ENCODE data around the gene RNF135. TPM values are rescaled to one million over a fixed set of nuclear protein-coding genes. Genes with fewer than 3 reads are reported as not detected.
"Not testable (repeated sequence)": the region's sequence is repeated elsewhere in the genome, so short reads cannot be mapped to it uniquely, and the experiment has no call there.

Gene RNF135
- polyA plus RNA-seq, 3 donors, result 18.3 to 21.5 (median 21.4) TPM

DNA sequence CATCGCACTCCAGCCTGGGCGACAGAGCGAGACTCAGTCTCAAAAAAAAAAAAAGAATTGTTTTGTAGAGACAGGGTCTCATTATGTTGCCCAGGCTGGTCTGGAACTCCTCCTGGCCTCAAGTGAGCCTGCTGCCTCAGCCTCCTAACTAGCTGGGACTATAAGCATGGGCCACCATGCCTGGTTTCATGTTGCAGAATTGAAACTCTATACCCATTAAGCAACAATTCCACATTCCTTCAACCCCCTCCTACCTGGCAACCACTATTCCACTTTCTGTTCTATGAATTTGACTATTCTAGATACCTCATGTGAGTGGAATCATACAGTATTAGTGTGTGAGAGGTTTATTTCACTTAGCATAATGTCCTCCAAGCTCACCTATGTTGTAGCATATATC, 24.5 kb downstream of the RNF135 start:
- no peak for DNase-seq

DNA sequence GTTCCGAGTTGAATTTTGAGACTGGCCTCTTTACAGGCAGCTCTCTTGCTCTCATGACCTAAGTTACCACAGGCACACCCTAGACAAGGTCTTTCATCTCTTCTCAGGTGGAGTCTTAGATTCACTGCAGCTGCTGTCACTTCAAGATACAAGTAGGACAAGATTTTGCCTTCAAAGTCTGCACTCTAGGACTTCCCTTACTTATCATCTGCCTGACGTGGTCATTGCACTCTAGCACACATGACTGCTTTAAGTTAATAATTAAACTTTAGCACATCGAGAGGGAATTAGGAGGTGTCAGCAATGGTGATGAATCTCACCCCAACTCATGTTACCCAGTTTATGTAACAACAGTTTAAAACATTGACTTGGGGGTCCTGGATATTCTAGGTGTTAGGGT, 25.6 kb downstream of the RNF135 start:
- no peak for DNase-seq

DNA sequence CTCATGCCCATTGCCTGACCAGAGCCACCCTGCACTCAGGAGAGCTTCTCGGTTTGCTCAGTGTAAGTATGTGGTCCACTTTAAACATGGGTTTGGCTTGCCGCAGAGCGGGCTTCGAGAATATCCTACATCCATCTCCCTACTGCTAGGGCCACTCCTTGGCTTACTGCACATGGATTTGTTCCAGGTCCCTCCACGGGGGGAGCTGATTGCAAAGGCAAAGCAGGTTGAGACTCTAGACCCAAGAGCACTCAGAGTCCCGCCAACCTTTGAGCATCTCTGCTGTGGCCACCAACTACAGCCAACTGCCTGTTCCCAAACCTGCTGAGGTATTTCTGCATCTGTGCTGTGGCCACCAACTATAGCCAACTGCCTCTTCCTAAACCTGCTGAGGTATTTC, 26.4 kb downstream of the RNF135 start:
- no peak for DNase-seq

DNA sequence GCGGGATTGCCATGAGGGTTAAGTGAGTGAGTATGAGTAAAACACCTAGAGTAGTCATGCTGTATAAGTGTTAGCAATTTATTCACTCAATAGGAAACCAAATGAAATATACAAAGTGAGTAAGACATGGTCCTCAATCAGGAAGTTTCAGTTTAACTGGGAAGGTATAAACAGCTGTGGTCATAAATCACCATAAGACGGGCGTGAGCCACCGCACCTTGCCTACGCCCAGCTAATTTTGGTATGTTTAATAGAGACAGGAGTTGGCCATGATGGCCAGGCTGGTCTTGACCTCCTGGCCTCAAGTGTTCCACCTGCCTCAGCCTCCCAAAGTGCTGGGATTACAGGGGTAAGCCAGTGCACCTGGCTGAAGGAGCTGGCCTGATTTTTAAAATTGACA, 27.0 kb downstream of the RNF135 start:
- no peak for DNase-seq

DNA sequence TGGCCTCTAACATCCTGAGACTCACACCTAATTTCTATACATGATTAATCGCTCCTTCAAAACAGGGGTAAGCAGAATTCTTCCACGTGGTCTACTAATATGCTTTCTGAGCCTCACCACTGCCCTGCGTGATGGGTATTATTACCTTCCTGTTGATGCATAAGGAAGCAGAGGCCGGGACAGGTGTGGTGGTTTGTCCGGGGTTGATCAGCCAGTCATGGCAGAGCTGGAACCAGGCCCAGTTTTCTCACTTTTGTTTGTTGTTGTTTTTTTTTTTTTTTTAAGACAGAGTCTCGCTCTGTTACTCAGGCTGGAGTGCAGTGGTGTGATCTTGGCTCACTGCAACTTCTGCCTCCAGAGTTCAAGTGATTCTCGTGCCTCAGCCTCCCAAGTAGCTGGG, 31.2 kb downstream of the RNF135 start:
- no peak for DNase-seq

DNA sequence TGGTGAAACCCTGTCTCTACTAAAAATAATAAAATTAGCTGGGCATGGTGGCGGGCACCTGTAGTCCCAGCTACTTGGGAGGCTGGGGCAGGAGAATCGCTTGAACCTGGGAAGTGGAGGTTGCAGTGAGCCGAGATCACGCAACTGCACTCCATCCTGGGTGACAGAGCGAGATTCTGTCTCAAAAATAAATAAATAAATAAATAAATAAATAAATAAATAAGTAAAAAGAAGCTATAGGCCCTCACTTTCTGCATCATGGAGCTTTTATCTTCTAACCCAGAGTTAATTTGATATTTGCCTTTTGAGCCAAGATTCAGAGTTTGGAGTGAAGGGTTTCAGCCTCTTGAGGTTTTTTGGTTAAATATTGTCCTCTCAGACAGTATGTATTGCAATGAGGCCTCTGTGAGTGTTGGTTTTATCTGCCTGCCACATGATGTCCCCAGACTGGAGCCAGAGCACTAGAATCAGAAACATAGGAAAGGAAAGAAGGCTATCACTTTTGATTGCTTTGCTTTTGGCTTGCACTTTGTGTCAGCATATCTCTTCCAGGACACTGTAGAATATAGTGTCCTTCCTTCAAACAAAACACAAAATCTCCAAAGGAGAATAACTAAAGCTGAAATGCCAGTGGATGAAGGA, 32.5 kb downstream of the RNF135 start:
- no peak for DNase-seq

DNA sequence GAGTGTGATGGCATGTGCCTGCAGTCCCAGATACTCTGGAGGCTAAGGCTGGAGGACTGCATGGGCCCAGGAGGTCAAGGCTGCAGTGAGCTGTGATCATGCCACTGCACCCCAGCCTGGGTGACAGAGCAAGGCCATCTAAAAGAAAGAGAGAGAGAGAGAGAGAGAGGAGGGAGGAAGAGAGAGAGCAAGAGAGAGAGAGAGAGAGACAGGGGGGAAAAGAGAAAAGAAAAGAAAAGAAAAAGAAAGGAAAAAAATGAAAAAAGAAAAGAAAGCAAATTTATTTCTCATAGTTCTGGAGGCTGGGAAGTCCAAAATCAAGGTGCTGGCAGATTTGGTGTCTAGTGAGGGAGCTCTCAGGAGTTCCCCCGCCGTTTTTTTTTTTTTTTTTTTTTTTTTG, 33.3 kb downstream of the RNF135 start:
- no peak for DNase-seq

DNA sequence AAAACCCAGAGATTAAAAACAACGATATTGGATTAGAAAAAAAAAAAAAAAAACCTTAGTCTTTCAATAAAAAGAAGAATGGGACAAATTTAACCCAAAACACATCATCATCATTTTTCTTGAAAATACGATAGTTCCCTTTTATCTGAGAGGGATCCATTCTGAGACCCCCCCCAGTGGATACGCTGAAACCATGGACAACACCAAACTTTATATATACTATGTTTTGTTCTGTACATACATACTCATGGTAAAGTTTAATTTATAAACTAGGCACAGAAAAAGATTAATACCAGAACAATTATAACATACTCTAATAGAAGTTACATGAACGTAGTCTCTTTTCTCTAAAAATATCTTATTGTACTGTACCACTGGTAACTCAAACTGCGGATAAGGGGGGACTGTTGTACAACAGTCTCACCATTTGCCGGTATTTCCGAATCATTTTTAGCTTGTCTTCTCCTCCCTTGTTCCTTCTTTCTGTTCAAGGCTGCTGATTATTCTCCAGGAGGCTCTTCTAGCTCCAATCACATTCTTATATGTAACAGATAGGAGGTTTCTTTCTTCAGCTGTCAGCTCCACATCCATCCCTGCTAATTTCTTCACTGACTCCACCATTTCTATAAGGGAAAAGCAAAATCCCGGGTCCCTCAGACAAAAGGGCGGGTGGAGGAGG, 37.0 kb downstream of the RNF135 start:
- no peak for DNase-seq

DNA sequence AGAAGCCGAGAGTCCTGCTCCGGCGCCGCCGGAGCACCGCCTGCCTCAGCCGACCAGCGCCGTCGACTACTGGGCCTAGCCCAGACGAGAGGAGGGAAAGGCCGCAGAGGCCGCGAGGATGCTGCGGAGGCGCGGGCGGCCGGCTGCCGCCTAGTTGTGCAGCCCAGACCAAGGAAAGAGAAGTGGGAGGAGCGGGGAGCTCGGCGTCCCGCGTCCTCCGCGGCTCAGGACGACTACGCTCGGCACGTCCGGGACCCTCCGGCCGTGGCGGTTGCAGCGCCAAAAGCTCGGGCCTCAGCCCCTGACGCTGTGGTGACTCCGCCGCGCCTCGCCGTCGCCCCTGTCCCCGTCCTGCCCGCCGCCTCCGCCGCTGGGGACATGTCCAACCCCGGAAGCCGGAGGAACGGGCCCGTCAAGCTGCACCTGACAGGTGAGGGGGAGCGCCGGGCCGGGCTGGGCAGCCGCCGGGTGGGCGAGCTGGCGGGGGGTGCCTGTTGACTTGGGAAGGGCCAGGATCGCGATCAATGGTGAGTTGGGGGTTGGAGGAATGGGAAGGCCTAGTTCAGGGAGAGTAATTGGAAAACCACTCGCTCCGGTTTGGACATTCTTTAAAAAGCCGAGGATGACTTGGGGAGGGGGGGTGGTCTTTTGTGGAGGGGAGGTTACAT, 37.7 kb downstream of the RNF135 start:
- peak; percentile 58 for DNase-seq

DNA sequence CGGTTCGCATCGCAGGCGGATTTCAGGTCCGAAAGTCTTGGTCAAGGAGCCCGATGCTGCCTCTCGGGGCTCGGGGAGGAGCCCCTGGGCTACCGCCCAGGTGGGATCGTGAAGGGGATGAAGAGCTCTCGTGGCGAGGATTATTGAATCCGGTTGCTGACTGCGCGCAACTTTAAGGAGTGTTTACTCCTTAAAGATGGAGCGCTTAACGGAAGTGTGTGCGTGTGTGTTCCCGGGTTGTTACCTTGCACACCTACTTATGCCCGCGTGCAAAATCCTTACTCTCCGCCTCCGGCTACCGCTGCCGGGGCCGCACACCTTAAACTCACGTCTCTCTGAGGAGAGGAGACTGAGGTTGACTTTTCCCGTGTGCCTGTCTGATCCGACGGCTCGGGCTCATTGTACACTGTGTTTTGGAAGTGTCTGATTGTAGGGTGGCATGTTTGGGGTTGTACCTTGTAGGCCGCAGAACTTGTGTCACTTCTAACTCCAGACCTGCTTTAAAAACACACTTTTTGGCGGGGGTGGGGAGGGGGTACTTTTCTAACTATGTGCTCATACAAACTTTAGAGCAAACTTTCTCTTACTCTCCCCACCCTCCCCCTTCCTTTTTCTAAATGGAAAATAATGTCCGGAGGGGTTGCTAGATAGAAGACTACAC, 38.3 kb downstream of the RNF135 start:
- peak; percentile 21 for DNase-seq

DNA sequence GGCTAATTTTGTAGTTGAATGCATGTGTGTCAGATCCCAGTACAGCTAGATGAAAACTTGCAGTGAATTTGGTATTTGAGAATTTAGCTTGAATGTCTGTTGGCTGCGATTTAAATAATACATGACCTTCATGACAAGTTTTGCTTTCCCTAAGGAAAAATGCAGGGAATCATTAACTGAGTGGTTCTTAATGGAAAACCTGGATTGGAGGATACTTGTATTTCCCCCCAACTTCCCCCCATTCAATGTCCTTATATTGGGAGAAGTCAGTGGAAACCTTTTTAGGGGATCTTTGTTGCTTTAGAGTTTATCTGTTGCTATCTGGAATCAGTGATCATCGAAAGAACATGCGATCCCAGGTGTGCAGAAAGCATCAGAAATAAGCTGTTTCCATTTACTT, 39.2 kb downstream of the RNF135 start:
- DNase-seq, result not testable (repeated sequence)

DNA sequence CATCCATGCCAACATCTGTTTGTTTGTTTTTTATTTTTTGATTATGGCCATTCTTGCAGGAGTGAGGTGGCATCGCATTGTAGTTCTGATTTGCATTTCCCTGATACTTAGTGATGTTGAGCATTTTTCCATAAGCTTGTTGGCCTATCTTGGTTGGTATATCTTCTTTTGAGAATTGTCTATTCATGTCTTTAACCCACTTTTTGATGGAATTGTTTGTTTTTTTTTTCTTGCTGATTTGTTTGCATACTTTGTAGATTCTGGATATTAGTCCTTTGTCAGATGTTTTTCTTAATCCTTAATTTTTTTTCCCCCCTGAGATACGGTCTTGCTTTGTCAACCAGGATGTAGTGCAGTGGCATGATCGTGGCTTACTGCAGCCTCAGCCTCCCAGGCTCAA, 43.0 kb downstream of the RNF135 start:
- no peak for DNase-seq

DNA sequence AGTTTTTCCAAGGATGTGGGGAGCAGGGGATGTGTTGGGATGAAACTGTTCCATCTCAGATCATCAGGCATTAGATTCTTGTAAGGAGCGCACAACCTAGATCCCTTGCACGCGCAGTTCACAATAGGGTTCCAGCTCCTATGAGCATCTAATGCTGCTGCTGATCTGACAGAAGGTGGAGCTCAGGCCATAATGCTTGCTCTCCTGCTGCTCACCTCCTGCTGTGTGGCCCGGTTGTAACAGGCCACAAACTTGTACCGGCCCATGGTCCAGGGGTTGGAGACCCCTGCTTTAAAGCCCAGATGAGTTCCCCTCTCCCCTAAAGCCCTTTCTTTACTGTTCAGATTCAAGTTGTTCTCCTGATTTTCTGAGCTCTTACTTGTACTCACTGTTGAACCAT, 44.8 kb downstream of the RNF135 start:
- DNase-seq, result no peak

DNA sequence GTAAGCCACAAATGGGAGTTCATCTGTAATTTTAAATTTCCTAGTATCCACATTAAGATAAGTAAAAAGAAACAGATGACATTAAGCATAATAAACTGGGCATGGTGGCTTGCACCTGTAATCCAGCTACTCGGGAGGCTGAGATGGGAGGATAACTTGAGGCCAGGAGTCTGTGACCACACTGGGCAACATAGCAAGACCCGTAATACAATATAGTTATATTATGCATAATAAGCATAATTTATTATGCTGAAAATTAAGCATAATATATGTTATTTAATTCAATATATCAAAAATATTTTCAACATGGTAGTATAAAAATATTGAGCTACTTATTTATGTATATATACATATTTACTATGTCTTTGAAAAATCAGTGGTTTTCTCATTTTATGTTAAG, 48.2 kb downstream of the RNF135 start:
- DNase-seq, result no peak

DNA sequence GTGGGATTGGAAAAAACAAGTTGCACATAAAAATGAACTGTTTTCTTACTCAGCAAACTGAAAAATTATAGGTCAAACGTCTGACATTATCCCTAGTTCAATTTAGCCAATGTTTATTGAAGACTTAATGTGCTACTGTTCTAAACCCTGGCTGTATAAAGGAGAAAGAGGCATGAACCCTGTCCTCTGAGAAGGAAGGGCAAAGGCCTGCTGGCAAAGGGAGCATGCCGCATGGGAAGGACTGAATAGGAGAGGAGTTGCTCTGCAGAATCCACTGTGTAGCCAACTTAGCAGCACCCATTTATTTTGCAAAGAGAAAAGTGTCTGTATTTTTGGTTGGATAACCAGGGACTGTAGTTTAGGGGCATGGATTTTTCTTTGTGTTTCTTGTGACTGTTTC, 52.3 kb downstream of the RNF135 start:
- not testable (repeated sequence) for DNase-seq

DNA sequence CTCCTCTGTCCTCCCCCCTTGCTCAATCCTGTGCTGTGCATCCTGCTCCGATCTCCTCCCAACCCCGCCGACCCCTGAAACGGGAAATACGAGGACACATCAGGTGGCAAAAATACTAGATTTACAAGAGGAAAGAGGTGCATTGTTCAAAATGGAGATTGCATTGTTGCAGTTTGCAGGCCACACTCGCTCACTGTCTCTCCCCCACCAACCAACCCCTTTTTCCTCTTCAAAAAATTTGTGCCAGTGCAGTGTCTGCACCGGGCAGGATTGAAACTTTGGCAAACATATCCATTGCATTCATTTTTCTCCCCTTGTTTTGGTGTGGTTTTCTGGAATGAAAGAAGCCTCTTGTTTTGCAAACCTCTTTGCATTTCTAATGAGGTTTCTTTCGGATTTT, 61.0 kb downstream of the RNF135 start:
- no peak for DNase-seq

DNA sequence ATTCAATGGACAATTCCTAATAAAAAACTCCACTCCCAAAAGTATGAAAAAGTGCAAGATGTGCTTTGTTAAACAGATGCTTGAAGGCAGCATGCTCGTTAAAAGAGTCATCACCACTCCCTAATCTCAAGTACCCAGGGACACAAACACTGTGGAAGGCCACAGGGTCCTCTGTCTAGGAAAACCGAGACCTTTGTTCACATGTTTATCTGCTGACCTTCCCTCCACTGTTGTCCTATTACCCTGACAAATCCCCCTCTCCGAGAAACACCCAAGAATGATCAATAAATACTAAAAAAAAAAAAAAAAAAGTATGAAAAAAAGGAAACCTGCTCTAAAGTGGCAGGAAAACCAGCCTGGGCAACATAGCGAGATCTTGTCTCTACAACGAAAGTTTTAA, 64.8 kb downstream of the RNF135 start:
- not testable (repeated sequence) for DNase-seq

DNA sequence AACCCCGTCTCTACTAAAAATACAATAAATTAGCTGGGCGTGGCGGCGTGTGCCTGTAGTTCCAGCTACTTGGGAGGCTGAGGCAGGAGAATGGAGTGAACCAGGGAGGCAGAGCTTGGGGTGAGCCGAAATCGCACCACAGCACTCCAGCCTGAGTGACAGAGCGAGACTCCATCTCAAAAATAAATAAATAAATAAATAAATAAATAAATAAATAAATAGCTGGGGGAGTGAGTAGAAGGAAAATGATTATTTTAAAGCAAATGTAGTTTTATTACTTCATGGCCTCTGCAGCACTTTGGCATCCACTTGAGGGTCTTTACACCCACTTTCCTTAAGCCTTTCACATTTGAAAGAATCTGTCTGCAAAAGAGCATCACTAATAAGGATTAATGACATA, 70.0 kb downstream of the RNF135 start:
- not testable (repeated sequence) for DNase-seq

DNA sequence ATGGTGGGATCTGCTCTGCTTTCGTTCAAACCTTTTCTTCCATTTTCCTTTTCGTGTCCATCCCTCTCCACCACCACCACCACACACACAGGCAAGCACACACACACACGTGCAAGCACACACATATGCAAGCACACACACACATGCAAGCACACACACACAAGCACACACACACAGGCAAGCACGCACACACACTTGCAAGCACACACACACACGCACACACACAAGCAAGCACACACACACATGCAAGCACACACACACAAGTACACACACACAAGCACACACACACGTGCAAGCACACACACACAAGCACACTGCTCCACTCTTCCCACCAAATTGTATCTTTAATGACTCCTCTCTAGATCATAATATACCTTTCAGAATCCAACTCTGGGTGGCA, 71.5 kb downstream of the RNF135 start:
- not testable (repeated sequence) for DNase-seq

DNA sequence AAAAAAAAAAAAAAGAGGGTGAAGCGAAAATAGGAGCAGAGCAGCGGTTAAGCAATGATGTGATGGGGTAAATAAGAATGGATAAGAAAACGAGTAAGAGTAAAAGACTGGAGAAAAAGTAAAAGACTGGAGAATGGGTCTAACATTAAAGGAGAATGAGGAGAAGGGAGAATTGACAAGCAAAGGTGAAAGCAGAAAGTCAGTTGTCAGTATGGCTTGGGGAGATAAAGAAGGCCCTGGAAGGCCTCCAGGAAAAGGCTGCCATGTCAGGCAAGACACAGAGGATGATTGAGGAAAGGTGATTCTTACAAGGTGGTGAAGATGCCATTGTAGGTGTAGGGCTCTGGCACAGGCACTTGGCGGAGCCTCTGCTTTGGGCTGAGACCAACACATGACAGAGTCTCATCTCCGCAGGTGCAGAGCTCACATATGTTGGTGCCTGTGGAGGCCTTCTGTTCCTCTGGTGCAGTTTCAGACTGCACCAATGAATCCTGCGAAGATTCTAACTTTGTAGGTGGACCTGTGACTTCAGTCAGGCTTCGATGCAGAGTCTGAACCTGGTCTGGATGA, 76.1 kb downstream of the RNF135 start:
- not testable (repeated sequence) for DNase-seq

DNA sequence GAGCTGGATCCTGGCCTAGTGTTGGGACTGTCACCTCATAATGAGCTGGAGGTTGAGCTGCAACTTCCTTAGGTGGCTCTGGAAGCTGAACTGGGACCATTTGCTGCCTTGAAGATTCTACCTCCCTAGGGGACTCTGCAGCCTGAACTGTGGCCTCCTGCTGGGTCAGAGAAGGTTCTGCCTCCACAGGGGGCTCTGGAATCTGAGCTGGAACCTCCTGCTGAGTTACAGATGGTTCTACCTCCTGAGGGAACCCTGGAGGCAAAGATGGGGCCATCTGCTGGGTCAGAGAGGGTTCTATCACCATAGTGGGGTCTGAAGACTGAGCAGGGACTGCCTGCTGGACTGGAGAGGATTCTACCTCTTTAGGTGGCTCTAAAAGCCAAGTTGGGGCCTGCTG, 77.3 kb downstream of the RNF135 start:
- DNase-seq, result no peak

DNA sequence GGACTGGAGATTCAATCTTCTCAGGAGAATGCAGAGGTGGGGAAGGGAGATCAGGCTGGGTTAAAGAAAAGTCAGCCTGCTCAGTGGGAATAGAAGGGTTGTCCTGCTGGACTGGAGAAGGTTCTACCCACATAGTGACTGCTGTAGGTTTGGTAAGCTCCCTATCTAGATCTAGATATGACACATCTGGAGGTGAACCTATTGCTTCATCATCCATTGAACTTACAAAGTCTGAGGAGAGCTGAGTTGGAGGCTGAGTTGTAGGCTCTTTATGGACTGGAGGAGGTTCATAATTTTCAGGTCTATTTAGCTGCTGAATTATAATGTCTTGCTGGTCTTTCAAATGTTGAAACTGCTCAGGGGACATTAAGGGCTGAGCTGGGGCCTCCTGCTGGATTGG, 77.9 kb downstream of the RNF135 start:
- DNase-seq, result no peak

All from renal pelvis (tissue), 4 donors.